Activated T-cell treated with anti-CD3 and anti-CD28 coated beads, Interleukin-2, amount 50 U/mL, for 1 hour (primary cell): ENCODE measurements around the gene FNBP1.
A peak's percentile ranks its signal among the peaks of the same experiment; 100 is the strongest.

Source experiments
- DNase-seq: peaks from one replicate; pipeline ENCODE4 v3.0.0-alpha.2; 2020

The FNBP1 gene

GRCh38 chr9:129871046-129871445 lies 171.9 kb downstream of the FNBP1 start:
- DNase-seq = no peak

- no peak for DNase-seq
These were observed 173.1 kb downstream of the FNBP1 start for GRCh38 chr9:129869585-129870501.

GRCh38 chr9:129868872-129869486 lies 174.0 kb downstream of the FNBP1 start:
- peak; percentile 90 for DNase-seq

GRCh38 chr9:129868023-129868871 lies 174.7 kb downstream of the FNBP1 start:
- DNase-seq = no peak

- DNase-seq = peak; percentile 43
These were observed 175.6 kb downstream of the FNBP1 start for GRCh38 chr9:129867136-129868022.

GRCh38 chr9:129866394-129867135 lies 176.4 kb downstream of the FNBP1 start:
- peak; percentile 56 for DNase-seq

- DNase-seq = no peak
These were observed 177.2 kb downstream of the FNBP1 start for GRCh38 chr9:129865668-129866320.

- no peak for DNase-seq
These were observed 177.9 kb downstream of the FNBP1 start for GRCh38 chr9:129864991-129865647.

- DNase-seq = peak; percentile 65
These were observed 179.8 kb downstream of the FNBP1 start for GRCh38 chr9:129863059-129863690.

GRCh38 chr9:129861447-129861827 lies 181.6 kb downstream of the FNBP1 start:
- no peak for DNase-seq

GRCh38 chr9:129860653-129861446 lies 182.1 kb downstream of the FNBP1 start:
- no peak for DNase-seq

- no peak for DNase-seq
These were observed 184.6 kb downstream of the FNBP1 start for GRCh38 chr9:129858167-129858962.

GRCh38 chr9:129857207-129857606 lies 185.8 kb downstream of the FNBP1 start:
- DNase-seq = no peak

- DNase-seq = no peak
These were observed 188.3 kb downstream of the FNBP1 start for GRCh38 chr9:129854588-129855110.

- DNase-seq = no peak
These were observed 189.4 kb downstream of the FNBP1 start for GRCh38 chr9:129853614-129854013.

- no peak for DNase-seq
These were observed 190.4 kb downstream of the FNBP1 start for GRCh38 chr9:129852579-129852978.

- DNase-seq = no peak
These were observed 191.2 kb downstream of the FNBP1 start for GRCh38 chr9:129851821-129852220.
